Small intestine (tissue), 7 donors: Measurements from ENCODE around the gene TBX15. TPM values are rescaled to one million over a fixed set of nuclear protein-coding genes. Genes with fewer than 3 reads are reported as not detected.

Source experiments
- DNase-seq, 2 donors: peaks; one replicate each; pipeline versions ENCODE4 v3.0.0 to v3.0.0-alpha.2; 2013
- FAIRE-seq: peaks from 2 replicates; lab custom pipeline; 2012; peaks lifted over from hg19 to GRCh38; lab: Jason Lieb, UNC
- H3K27ac ChIP-seq, 3 donors: one replicate each; pipeline ENCODE4 v1.5.1; 2013; ENCODE audit warnings: low read length in 2 of 3, mild to moderate bottlenecking in 2 of 3, control low read depth in 1 of 3, inconsistent platforms in 1 of 3, low read depth in 1 of 3, moderate library complexity in 1 of 3
- H3K27me3 ChIP-seq, 3 donors: one replicate each; pipeline ENCODE4 v1.6.1; 2013; ENCODE audit warnings: low read length in 3 of 3, inconsistent platforms in 1 of 3; ENCODE audit not compliant: control insufficient read depth in 3 of 3, insufficient read depth in 3 of 3
- H3K36me3 ChIP-seq, 3 donors: one replicate each; pipeline ENCODE4 v1.6.1; 2013; ENCODE audit warnings: low read length in 3 of 3, inconsistent platforms in 1 of 3, low read depth in 1 of 3, mild to moderate bottlenecking in 1 of 3, moderate library complexity in 1 of 3; ENCODE audit not compliant: control insufficient read depth in 3 of 3, insufficient read depth in 2 of 3
- H3K4me1 ChIP-seq, 3 donors: one replicate each; pipeline ENCODE4 v1.6.1; 2013; ENCODE audit warnings: low read length in 2 of 3, inconsistent platforms in 1 of 3, low read depth in 1 of 3, mild to moderate bottlenecking in 1 of 3, moderate library complexity in 1 of 3; ENCODE audit not compliant: control insufficient read depth in 3 of 3, insufficient read depth in 2 of 3
- H3K4me3 ChIP-seq, 3 donors: one replicate each; pipeline ENCODE4 v1.5.1; 2013; ENCODE audit warnings: low read length in 3 of 3, control low read depth in 1 of 3, inconsistent platforms in 1 of 3, low read depth in 1 of 3, mild to moderate bottlenecking in 1 of 3, moderate library complexity in 1 of 3
- H3K9me3 ChIP-seq, 2 donors: one replicate each; pipeline ENCODE4 v1.6.1; 2013; ENCODE audit warnings: low read depth in 1 of 2, low read length in 1 of 2; ENCODE audit not compliant: control insufficient read depth in 2 of 2, insufficient read depth in 1 of 2
- WGBS, 3 donors: extraction: QIAGEN DNeasy Blood & Tissue Kit; methylation state at CpG; one replicate each; pipeline ENCODE4 v1.1.7; 2013; 5-methylcytosine and 5-hydroxymethylcytosine counted together
- polyA plus RNA-seq, 4 donors: library from polyadenylated mRNA; stranded (reverse) in 3 of 4; unstranded in 1 of 4; fragments of 200-250 nt in 3 of 4; fragments of 120-200 nt in 1 of 4; gene quantifications; one replicate each; pipeline versions ENCODE4 v1.2.1 to v1.2.3, GENCODE V29; 2013
- donor health status: healthy with polysubstance abuse.
- donor health status: control.
- donor health status: control.
- donor health status: Bipolar disorder and iron deficiency.
- donor health status: healthy.

The TBX15 gene
- polyA plus RNA-seq, 4 donors, result 0.09 to 0.18 TPM; not detected in 2

DNA sequence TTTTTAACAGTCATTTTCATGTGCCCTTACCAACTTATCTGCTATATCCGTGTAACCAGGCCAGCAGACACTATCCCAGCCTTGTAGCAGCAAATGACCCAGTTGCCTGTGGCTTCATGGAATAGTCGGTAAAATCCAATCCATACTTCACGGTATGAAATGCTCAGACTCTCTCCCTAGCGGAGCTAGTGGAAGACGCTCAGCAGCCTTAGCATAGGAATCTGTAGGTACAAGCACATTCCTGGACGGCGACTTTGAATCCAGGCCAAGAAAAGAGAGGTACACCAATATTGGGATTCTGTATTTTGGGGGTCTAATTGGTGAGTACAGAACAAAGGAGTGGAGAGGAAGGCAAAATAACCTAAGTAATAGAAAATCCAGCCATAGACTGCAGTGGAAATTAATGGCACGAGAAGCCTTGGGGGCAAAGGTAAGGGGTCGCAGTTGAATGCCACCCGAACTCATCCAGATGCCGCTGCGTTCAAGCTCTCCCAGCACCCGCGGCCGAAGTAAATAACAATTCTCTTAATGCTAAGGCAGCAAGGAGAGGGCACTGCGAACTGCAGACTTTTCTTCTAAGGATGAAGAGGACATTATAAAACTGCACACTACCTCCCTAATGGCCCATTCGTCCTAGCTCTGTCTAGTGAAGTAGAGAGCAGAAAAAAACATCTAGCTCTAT, 17.7 kb upstream of the TBX15 start:
- 9 to 16% (median 13%) methylated on average over 17 of the region's 17 CpGs for WGBS, 3 donors
- no peaks in the 10 kb centered on the region for H3K36me3 ChIP-seq

DNA sequence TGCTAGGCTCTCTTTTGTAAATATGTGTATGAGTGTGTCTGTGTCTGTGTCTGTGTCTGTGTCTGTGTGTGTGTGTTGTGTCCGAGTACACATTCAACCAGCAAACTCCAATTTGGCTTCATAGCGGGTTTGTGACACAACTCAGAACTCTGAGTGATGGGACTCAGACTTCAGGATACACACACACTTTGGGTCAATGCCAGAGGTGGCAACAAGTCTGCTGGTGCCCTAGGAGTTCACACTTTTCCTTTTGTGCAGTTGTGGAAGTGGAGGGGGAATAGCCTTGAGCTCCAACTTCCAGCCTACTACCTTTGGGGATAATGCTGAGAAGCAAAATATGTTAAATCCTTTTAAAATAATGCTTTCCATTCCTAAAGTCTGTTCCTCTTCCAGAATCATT, 16.6 kb upstream of the TBX15 start:
- 38 to 61% (median 56%) methylated on average over 2 of the region's 2 CpGs for WGBS, 3 donors
- DNase-seq (no peak), FAIRE-seq (no peak)
- Histone ChIP-seq H3K27me3 (peaks cover 10 to 92% (median 62%) of the 10 kb centered on the region in 3 donors), H3K4me1 (peaks cover 0 to 12% (median 2%) of the 10 kb centered on the region in 3 donors), H3K36me3 (no peaks in the 10 kb centered on the region), H3K4me3 (no peak overlapping the region), H3K9me3 (peaks cover 0 to 5% of the 10 kb centered on the region in 2 donors), H3K27ac (no peak overlapping the region)

More for the DNA sequence above, 17.7 kb upstream of the TBX15 start:
- FAIRE-seq (no peak), DNase-seq (no peak)
- Histone ChIP-seq H3K27ac (no peak overlapping the region), H3K4me3 (no peak overlapping the region), H3K4me1 (peaks cover 0 to 6% (median 2%) of the 10 kb centered on the region in 3 donors), H3K9me3 (peaks cover 0 to 5% of the 10 kb centered on the region in 2 donors), H3K27me3 (peaks cover 10 to 84% (median 53%) of the 10 kb centered on the region in 3 donors)

DNA sequence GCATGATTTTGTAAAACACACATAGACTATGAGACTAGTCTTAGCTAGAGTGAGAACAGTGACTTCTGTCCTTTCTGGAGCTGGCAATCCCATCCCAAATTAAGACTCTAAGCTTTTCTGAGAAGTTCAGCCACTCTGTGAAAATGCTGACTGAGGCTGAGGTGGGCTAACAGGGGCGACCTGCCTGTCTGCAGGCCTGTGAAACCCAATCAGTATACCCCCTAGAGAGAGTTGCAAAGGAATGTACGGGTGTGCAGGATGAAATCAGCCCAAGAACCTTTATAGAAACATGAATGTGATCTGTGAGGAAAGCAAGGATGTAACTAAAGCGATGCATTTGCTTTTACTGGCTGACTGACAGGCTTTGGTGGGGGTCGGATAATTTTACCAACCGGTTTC, 16.0 kb upstream of the TBX15 start:
- 28 to 40% (median 37%) methylated on average over 5 of the region's 5 CpGs for WGBS, 3 donors
- H3K4me3 ChIP-seq, result no peak overlapping the region
- no peak for DNase-seq

DNA sequence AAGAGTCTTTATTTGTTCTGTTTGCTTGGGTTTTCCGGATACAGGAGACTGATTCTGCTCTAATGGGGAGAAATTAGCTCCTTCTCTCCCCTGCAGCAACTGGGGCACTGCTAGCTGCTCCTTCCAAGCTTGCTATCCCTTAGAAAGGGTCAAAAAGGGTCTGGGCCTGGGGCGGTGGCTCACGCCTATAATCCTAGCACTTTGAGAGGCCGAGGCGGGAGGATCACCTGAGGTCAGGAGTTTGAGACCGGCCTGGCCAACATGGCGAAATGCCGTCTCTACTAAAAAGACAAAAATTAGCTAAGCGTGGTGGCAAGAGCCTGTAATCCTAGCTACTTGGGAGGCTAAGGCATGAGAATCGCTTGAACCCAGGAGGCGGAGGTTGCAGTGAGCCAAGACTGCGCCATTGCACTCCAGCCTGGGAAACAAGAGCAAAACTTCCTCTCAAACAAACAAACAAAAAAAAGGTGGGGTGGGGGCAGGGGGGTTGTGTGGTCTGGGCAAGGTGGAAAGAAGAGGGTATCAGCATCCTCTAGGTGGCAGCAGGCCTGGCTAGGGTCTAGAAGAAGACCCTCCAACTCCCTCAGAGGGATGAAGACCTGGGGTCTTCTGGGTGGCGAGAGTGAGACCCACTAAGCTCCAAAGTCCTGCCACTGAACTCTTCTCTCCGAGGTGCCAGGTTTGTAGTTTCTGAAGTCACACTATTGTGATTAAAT, 15.4 kb upstream of the TBX15 start:
- Histone ChIP-seq H3K4me3 (no peak overlapping the region), H3K4me1 (peaks cover 0 to 12% (median 2%) of the 10 kb centered on the region in 3 donors), H3K36me3 (no peaks in the 10 kb centered on the region), H3K27ac (no peak overlapping the region), H3K27me3 (peaks cover 10 to 96% (median 72%) of the 10 kb centered on the region in 3 donors), H3K9me3 (peaks cover 0 to 5% of the 10 kb centered on the region in 2 donors)
- 45 to 61% (median 60%) methylated on average over 14 of the region's 14 CpGs for WGBS, 3 donors
- no peak for DNase-seq
- no peak for FAIRE-seq

More for the DNA sequence above, 16.0 kb upstream of the TBX15 start:
- Histone ChIP-seq H3K36me3 (no peaks in the 10 kb centered on the region), H3K27ac (no peak overlapping the region), H3K27me3 (peaks cover 10 to 96% (median 66%) of the 10 kb centered on the region in 3 donors), H3K9me3 (peaks cover 0 to 5% of the 10 kb centered on the region in 2 donors), H3K4me1 (peaks cover 0 to 12% (median 2%) of the 10 kb centered on the region in 3 donors)
- no peak for FAIRE-seq

GRCh38 chr1:119002028-119002686, 14.0 kb upstream of the TBX15 start:
- Histone ChIP-seq H3K27ac (no peak overlapping the region), H3K27me3 (peaks cover 3 to 96% (median 71%) of the 10 kb centered on the region in 3 donors), H3K9me3 (peaks cover 0 to 5% of the 10 kb centered on the region in 2 donors), H3K4me3 (no peak overlapping the region), H3K4me1 (peaks cover 0 to 6% (median 0%) of the 10 kb centered on the region in 3 donors), H3K36me3 (no peaks in the 10 kb centered on the region)
- peak in 1 of 2 donors; percentile 46 for DNase-seq
- WGBS, 3 donors, result 8 to 16% (median 13%) methylated on average over 16 of the region's 16 CpGs
- no peak for FAIRE-seq

DNA sequence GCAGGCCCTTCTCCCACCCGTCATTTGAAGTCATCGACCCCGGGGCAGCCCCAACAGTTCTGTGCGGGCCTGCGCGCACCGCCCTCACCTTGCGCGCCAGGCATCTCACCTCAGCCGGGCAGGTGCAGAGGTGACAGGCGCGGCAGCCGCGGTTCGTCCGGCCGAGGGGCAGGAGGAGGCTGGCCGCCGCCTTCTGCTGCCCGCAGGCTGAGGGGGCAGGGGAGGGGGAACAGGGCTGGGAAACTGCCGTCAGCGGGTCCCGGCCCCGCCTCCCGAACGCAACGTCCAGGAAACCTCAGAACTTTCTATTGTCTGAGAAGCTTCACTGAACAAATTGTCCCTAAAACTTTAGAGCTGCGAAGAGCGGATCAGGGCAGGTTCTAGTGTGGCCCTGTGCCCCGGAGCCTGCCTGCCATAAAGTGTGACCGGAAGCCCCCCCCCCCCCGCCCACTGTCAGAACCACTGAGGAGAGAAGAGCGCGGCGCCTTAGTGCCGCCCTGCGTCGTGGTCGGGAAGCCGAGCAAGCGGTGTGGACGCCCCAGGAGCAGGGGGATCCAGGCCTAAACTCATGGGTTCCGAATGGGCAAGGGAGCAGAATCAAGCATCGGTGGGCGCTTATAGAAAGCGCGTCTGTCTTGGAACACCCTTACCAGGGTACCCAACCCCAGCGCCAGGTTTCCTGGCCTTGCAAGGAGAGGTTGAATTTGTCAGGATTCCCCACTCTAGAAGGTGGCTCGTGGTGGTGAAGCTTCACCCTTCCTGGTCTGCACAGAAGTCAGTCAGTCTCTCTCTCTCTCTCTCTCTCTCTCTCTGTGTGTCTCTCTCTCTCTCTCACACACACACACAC, 13.3 kb upstream of the TBX15 start:
- FAIRE-seq (no peak), DNase-seq (no peak)
- 2 to 6% (median 3%) methylated on average over 36 to 49 of the region's 49 CpGs for WGBS, 3 donors
- Histone ChIP-seq H3K4me1 (peaks cover 0 to 6% (median 0%) of the 10 kb centered on the region in 3 donors), H3K27ac (peak overlapping the region in 1 of 3 donors; percentile 13), H3K4me3 (no peak overlapping the region), H3K27me3 (peaks cover 0 to 96% (median 70%) of the 10 kb centered on the region in 3 donors), H3K9me3 (peaks cover 0 to 5% of the 10 kb centered on the region in 2 donors), H3K36me3 (no peaks in the 10 kb centered on the region)

GRCh38 chr1:119000371-119001180, 12.4 kb upstream of the TBX15 start:
- FAIRE-seq (no peak), DNase-seq (no peak)
- Histone ChIP-seq H3K27ac (no peak overlapping the region), H3K27me3 (peaks cover 0 to 96% (median 68%) of the 10 kb centered on the region in 3 donors), H3K36me3 (no peaks in the 10 kb centered on the region), H3K4me3 (no peak overlapping the region), H3K9me3 (peaks cover 0 to 4% of the 10 kb centered on the region in 2 donors), H3K4me1 (peaks cover 0 to 6% (median 0%) of the 10 kb centered on the region in 3 donors)
- 4 to 8% (median 8%) methylated on average over 44 of the region's 44 CpGs for WGBS, 3 donors
